ENCODE results near the gene NPBWR2.
"Not testable (repeated sequence)": the region's sequence is repeated elsewhere in the genome, so short reads cannot be mapped to it uniquely, and the experiment has no call there.

The NPBWR2 gene

GRCh38 chr20:64143018-64143801 is 35.8 kb upstream of the NPBWR2 start:
- DNase-seq = no peak

GRCh38 chr20:64142590-64142989 is 35.2 kb upstream of the NPBWR2 start:
- no peak for DNase-seq

GRCh38 chr20:64140956-64141355 is 33.6 kb upstream of the NPBWR2 start:
- no peak for DNase-seq

- DNase-seq = no peak
These were observed 32.9 kb upstream of the NPBWR2 start for GRCh38 chr20:64140061-64140931.

GRCh38 chr20:64139199-64140060 is 32.1 kb upstream of the NPBWR2 start:
- no peak for DNase-seq

GRCh38 chr20:64138276-64138815 is 31.0 kb upstream of the NPBWR2 start:
- DNase-seq = no peak

GRCh38 chr20:64137598-64138031 is 30.2 kb upstream of the NPBWR2 start:
- DNase-seq = no peak

GRCh38 chr20:64136004-64136710 is 28.8 kb upstream of the NPBWR2 start:
- DNase-seq = no peak

- not testable (repeated sequence) for DNase-seq
These were observed 27.4 kb upstream of the NPBWR2 start for GRCh38 chr20:64134744-64135143.

- no peak for DNase-seq
These were observed 26.6 kb upstream of the NPBWR2 start for GRCh38 chr20:64133951-64134407.

- no peak for DNase-seq
These were observed 24.0 kb upstream of the NPBWR2 start for GRCh38 chr20:64131406-64131805.

- no peak for DNase-seq
These were observed 23.5 kb upstream of the NPBWR2 start for GRCh38 chr20:64130876-64131275.

- DNase-seq = no peak
These were observed 22.9 kb upstream of the NPBWR2 start for GRCh38 chr20:64130271-64130670.

GRCh38 chr20:64129146-64129782 is 21.9 kb upstream of the NPBWR2 start:
- no peak for DNase-seq

GRCh38 chr20:64123517-64123916 is 16.2 kb upstream of the NPBWR2 start:
- DNase-seq = not testable (repeated sequence)

GRCh38 chr20:64122927-64123326 is 15.6 kb upstream of the NPBWR2 start:
- not testable (repeated sequence) for DNase-seq

GRCh38 chr20:64121586-64121985 is 14.2 kb upstream of the NPBWR2 start:
- DNase-seq = no peak

GRCh38 chr20:64119681-64120341 is 12.4 kb upstream of the NPBWR2 start:
- no peak for DNase-seq

GRCh38 chr20:64119301-64119680 is 11.9 kb upstream of the NPBWR2 start:
- DNase-seq = no peak

GRCh38 chr20:64117432-64117777 is 10.0 kb upstream of the NPBWR2 start:
- not testable (repeated sequence) for DNase-seq

Data from CD4-positive, alpha-beta T cell treated with Interleukin-12 subunit alpha and Interleukin-12 subunit beta, for 1 hour (primary cell).